MCF 10A (cell line): ENCODE results near the gene TNS1. TPM values are rescaled to one million over a fixed set of nuclear protein-coding genes. Genes with fewer than 3 reads are reported as not detected.

ENCODE experiments used
- BruUV-seq: library from RNA; stranded (reverse); fragments of 400-500 nt; replicated peaks from 2 replicates; lab custom pipeline; 2021; lab: Mats Ljungman, UMichigan
- CTCF ChIA-PET: fragments of 300-600 bp; sonication (Branson Sonifier 250); formaldehyde crosslinking; extraction: SDS; loops from one replicate; lab custom pipeline; 2021; ENCODE audit warnings: antibody characterized with exemption, inconsistent platforms; lab: Yijun Ruan, JAX
- POLR2A ChIA-PET: fragments of 300-600, 350-650 bp; sonication (Branson Sonifier 250); formaldehyde crosslinking; extraction: SDS; loops from one replicate; lab custom pipeline; 2020; ENCODE audit warnings: antibody characterized with exemption, inconsistent platforms; lab: Yijun Ruan, JAX
- DNase-seq: peaks from one replicate; pipeline ENCODE4 v3.0.0-alpha.2; 2018; ENCODE audit not compliant: unreplicated experiment
- H3K27ac Mint-ChIP-seq: one replicate; pipeline ENCODE4 v1.8.0; 2022; ENCODE audit warnings: mild to moderate bottlenecking, low read depth, mixed read lengths; ENCODE audit not compliant: unreplicated experiment
- H3K27me3 Mint-ChIP-seq: one replicate; pipeline ENCODE4 v1.8.0; 2022; ENCODE audit warnings: mixed read lengths; ENCODE audit not compliant: insufficient read depth, unreplicated experiment
- H3K36me3 Mint-ChIP-seq: one replicate; pipeline ENCODE4 v1.8.0; 2022; ENCODE audit warnings: mild to moderate bottlenecking, moderate library complexity, mixed read lengths; ENCODE audit not compliant: insufficient read depth, unreplicated experiment
- H3K4me1 Mint-ChIP-seq: one replicate; pipeline ENCODE4 v1.8.0; 2022; ENCODE audit warnings: mixed read lengths; ENCODE audit not compliant: insufficient read depth, unreplicated experiment
- H3K4me3 Mint-ChIP-seq: one replicate; pipeline ENCODE4 v1.8.0; 2022; ENCODE audit warnings: mild to moderate bottlenecking, moderate library complexity, mixed read lengths; ENCODE audit not compliant: unreplicated experiment
- H3K9me3 Mint-ChIP-seq: one replicate; pipeline ENCODE4 v1.8.0; 2022; ENCODE audit warnings: mixed read lengths; ENCODE audit not compliant: unreplicated experiment
- intact Hi-C: fragments of 100-400 bp; cut with micrococcal nuclease; formaldehyde crosslinking; loops from 2 replicates; pipeline ENCODE4 v1.14.1; 2022
- total RNA-seq: library from RNA; stranded (reverse); gene quantifications from 2 replicates; pipeline ENCODE4 v1.2.3, GENCODE V29; 2022
- TF ChIP-seq, protein P1 (sequence below): fragments of 200-600 bp; IDR thresholded peaks from one replicate; pipeline ENCODE4 v1.8.0; 2022; ENCODE audit warnings: antibody characterized with exemption, mild to moderate bottlenecking; ENCODE audit not compliant: unreplicated experiment

The TNS1 gene
- total RNA-seq, 1 experiment from 2014 or later: 3.3 TPM

DNA sequence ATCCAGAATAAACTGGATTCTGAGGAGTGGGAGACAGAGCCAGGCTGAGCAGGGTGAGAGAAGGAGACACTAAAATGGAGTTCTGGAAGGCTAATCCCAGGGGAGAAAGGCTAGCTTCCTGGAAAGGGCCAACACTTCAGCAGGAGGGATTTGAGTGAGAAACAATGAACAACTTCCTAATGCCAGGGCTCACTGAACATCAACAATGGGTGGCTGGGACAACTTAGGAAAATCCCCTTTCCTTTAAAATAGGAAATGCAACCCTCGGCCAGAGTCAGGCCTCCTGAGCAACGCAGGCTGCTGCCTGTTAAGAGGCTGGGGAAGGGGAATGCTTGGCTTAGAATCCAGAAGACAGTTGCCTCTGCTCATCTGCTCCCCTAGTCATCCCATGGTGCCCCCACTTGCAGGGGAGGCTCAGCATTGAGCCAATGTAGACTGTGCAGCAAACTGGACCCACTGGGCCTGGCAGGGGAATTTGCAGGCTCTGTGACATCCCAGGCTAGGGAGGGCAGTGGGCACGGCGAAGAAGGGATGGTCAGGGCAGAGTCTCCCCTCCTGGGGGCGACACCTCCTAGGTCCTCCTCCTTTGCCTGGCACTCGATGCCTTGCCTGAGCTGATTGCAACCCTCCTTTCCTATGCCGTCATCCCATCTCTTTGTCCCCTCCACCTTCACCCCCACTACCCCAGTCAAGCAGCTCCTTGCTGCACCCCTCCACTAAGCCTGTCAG is 182.5 kb downstream of the TNS1 start:
- Mint-ChIP-seq H3K27me3 (no peaks in the 10 kb centered on the region), H3K36me3 (no peaks in the 10 kb centered on the region), H3K9me3 (no peaks in the 10 kb centered on the region), H3K27ac (no peak overlapping the region), H3K4me3 (no peak overlapping the region), H3K4me1 (peaks cover 9% of the 10 kb centered on the region)
- ChIA-PET POLR2A (no interaction called here), CTCF (interaction anchor here (1.1 kb wide), 1 partner anchor 34 kb away, joined by 3 read pairs; no protein-coding TSS in a partner anchor)
- TF ChIP-seq, protein P1, sequence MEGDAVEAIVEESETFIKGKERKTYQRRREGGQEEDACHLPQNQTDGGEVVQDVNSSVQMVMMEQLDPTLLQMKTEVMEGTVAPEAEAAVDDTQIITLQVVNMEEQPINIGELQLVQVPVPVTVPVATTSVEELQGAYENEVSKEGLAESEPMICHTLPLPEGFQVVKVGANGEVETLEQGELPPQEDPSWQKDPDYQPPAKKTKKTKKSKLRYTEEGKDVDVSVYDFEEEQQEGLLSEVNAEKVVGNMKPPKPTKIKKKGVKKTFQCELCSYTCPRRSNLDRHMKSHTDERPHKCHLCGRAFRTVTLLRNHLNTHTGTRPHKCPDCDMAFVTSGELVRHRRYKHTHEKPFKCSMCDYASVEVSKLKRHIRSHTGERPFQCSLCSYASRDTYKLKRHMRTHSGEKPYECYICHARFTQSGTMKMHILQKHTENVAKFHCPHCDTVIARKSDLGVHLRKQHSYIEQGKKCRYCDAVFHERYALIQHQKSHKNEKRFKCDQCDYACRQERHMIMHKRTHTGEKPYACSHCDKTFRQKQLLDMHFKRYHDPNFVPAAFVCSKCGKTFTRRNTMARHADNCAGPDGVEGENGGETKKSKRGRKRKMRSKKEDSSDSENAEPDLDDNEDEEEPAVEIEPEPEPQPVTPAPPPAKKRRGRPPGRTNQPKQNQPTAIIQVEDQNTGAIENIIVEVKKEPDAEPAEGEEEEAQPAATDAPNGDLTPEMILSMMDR: no peak
- no TSS peak for BruUV-seq
- no peak for DNase-seq
- intact Hi-C loops: no loop called here

DNA sequence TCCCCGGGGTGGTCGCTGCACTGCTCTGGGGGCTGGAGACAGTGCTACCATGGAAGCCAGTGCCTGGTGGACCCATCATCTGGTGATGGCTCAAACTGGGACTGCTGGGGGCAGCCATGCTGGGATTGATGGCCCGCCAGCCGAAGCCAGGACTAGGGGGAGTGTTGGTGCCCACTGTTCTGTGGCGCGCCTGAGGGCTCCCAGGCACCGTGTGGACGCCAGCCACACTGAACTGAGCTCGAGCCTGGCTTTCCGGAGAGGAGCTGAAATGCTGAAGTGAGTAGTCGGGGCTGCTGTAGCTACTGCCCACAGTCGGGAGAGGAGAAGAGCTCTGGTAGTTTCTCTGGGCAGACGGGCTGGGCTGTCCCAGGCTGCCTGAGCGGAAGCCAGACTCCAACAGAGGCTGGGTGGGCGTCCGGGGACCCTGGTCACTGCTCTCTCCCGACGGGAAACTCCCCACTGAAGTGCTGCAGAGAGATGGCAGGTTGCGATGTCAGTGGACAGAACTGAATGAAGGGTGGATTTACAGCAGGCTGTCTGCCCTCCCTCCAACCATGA is 184.4 kb downstream of the TNS1 start:
- peaks cover 9% of the 10 kb centered on the region for H3K4me1 Mint-ChIP-seq
- intact Hi-C loops: no loop called here
- ChIA-PET CTCF (interaction anchor here (0.6 kb wide), 1 partner anchor 761 kb away, joined by 3 read pairs; no protein-coding TSS in a partner anchor), POLR2A (no interaction called here)
- TF ChIP-seq, protein P1: no peak
- H3K27me3 Mint-ChIP-seq: no peaks in the 10 kb centered on the region
- H3K9me3 Mint-ChIP-seq: no peaks in the 10 kb centered on the region
- no TSS peak for BruUV-seq
- H3K27ac Mint-ChIP-seq: no peak overlapping the region
- peaks cover 5% of the 10 kb centered on the region for H3K36me3 Mint-ChIP-seq
- H3K4me3 Mint-ChIP-seq: no peak overlapping the region
- DNase-seq: no peak

DNA sequence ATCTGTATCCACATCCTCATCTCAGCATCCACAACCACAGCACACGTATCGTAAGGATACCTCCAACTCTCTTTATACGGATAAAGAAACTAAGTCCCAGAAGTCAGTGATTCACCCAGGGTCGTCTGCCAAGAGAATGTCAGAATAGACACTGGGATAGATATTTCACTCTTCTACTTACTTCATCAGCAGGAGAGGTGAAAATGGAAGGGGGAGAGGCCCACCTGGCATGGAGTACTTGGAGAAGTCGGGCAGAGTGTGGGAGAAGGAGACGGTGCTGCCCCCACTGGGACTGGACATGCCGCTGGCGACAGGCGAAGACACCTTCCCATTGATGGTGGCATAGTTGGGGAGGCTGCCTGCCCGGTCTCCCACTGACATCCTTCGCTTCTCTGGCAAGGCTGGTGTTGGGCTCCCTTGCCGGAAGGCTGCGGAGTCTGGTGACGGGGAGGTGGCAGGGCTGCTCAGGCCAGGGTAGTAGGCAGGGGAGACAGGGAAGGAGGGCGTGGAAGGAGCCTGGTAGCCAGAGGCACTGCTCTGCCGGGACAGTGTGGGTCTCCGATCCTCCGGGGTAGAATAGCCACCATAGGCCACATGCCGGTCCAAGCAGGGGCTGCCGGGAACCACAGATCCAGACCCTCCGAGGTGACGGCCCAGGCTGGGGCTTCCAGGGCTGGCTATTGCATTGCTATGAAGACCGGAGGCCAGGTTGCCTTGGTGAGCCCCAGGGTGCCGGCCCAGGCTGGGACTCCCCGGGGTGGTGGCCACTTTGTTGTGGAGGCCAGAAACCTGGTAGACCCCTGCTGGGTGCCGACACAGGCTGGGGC is 185.1 kb downstream of the TNS1 start:
- Mint-ChIP-seq H3K4me1 (peaks cover 8% of the 10 kb centered on the region), H3K9me3 (no peaks in the 10 kb centered on the region), H3K36me3 (peaks cover 5% of the 10 kb centered on the region), H3K27me3 (no peaks in the 10 kb centered on the region), H3K4me3 (no peak overlapping the region), H3K27ac (no peak overlapping the region)
- CTCF ChIA-PET: interaction anchor here (1.8 kb wide), 1 partner anchor 28 kb away, joined by 8 read pairs; no protein-coding TSS in a partner anchor
- DNase-seq: no peak
- intact Hi-C loops: no loop called here
- POLR2A ChIA-PET: no interaction called here
- TF ChIP-seq, protein P1: no peak
- BruUV-seq: no TSS peak
